BE2C (cell line): ENCODE results near the gene ADAMTS4.

Experiments used
- DNase-seq: peaks from one replicate; pipeline ENCODE4 v3.0.0-alpha.2; 2020
- H3K27me3 ChIP-seq: fragments of 250-450 bp; sonication (Bioruptor Pico); 2 replicates; pipeline ENCODE4 v1.5.1; 2020; ENCODE audit warnings: mild to moderate bottlenecking
- H3K36me3 ChIP-seq: fragments of 250-450 bp; sonication (Bioruptor Pico); 2 replicates; pipeline ENCODE4 v1.5.1; 2020; ENCODE audit warnings: mild to moderate bottlenecking
- H3K4me1 ChIP-seq: fragments of 250-450 bp; sonication (Bioruptor Pico); 2 replicates; pipeline ENCODE4 v1.5.1; 2020
- H3K4me3 ChIP-seq: 2 replicates; pipeline ENCODE4 v1.5.1; 2011; ENCODE audit warnings: low read depth, low read length
- H3K9me3 ChIP-seq: fragments of 250-450 bp; sonication (Bioruptor Pico); 2 replicates; pipeline ENCODE4 v1.5.1; 2020
- CTCF ChIP-seq: IDR thresholded peaks from 2 replicates; pipeline ENCODE4 v1.5.1; 2012; ENCODE audit warnings: mild to moderate bottlenecking, low read depth, low read length

ADAMTS4 gene

GRCh38 chr1:161215076-161215475 is 16.2 kb upstream of the ADAMTS4 start, which contains the start of gene FCER1G:
Gene FCER1G, plus strand, starts transcription at chr1:161215295. Its CDS starts 27 bp downstream, at chr1:161215322.
- Histone ChIP-seq H3K4me3 (no peak within 1 kb of the TSS), H3K4me1 (no peaks in the 10 kb centered on the region)
- no peak for DNase-seq

GRCh38 chr1:161214369-161214768 is 15.5 kb upstream of the ADAMTS4 start:
- no peak for DNase-seq
- no peak for TF ChIP-seq CTCF
- Histone ChIP-seq H3K4me3 (no peak overlapping the region), H3K36me3 (peaks cover 49% of the 10 kb centered on the region), H3K27me3 (no peaks in the 10 kb centered on the region), H3K4me1 (no peaks in the 10 kb centered on the region), H3K9me3 (no peaks in the 10 kb centered on the region)

More at GRCh38 chr1:161215076-161215475, 16.2 kb upstream of the ADAMTS4 start, which contains the start of gene FCER1G:
- no peak for TF ChIP-seq CTCF
- Histone ChIP-seq H3K9me3 (no peaks in the 10 kb centered on the region), H3K36me3 (peaks cover 42% of the 10 kb centered on the region), H3K27me3 (no peaks in the 10 kb centered on the region)

GRCh38 chr1:161209790-161210409 is 11.0 kb upstream of the ADAMTS4 start:
- Histone ChIP-seq H3K27me3 (no peaks in the 10 kb centered on the region), H3K4me3 (no peak overlapping the region), H3K36me3 (peaks cover 78% of the 10 kb centered on the region), H3K9me3 (no peaks in the 10 kb centered on the region), H3K4me1 (no peaks in the 10 kb centered on the region)
- peak; percentile 90 for DNase-seq
- peak; percentile 97 for TF ChIP-seq CTCF

GRCh38 chr1:161207173-161207572 is 8.3 kb upstream of the ADAMTS4 start:
- Histone ChIP-seq H3K27me3 (no peaks in the 10 kb centered on the region), H3K4me1 (no peaks in the 10 kb centered on the region), H3K9me3 (no peaks in the 10 kb centered on the region), H3K4me3 (no peak overlapping the region), H3K36me3 (peaks cover 60% of the 10 kb centered on the region)
- DNase-seq = no peak
- TF ChIP-seq CTCF = no peak

- peaks cover 54% of the 10 kb centered on the region for H3K36me3 ChIP-seq
- TF ChIP-seq CTCF = no peak
- H3K9me3 ChIP-seq = no peaks in the 10 kb centered on the region
- no peaks in the 10 kb centered on the region for H3K27me3 ChIP-seq
- peaks cover under 1% of the 10 kb centered on the region; the same call in 1 of the 2 replicates for H3K4me1 ChIP-seq
- no peak for DNase-seq
- no peak overlapping the region for H3K4me3 ChIP-seq
These were observed 7.7 kb upstream of the ADAMTS4 start for GRCh38 chr1:161206411-161207140.
